ENCODE results near the gene NFKBIB.
"Not testable (repeated sequence)": the region's sequence is repeated elsewhere in the genome, so short reads cannot be mapped to it uniquely, and the experiment has no call there.

NFKBIB gene, protein sequence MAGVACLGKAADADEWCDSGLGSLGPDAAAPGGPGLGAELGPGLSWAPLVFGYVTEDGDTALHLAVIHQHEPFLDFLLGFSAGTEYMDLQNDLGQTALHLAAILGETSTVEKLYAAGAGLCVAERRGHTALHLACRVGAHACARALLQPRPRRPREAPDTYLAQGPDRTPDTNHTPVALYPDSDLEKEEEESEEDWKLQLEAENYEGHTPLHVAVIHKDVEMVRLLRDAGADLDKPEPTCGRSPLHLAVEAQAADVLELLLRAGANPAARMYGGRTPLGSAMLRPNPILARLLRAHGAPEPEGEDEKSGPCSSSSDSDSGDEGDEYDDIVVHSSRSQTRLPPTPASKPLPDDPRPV

GRCh38 chr19:38899447-38900201 lies at the start of gene NFKBIB, which contains the start of gene SIRT2:
TSS of gene NFKBIB (plus strand) at chr19:38899969. CDS start at chr19:38900033, 64 bp downstream.
TSS of gene SIRT2 (minus strand) at chr19:38899618. CDS start at chr19:38899521, 97 bp downstream.
- peak; percentile 97 for DNase-seq

- peak; percentile 100 for DNase-seq
Measured at GRCh38 chr19:38850436-38850975, 49.3 kb upstream of the NFKBIB start.

- DNase-seq: no peak
Measured at GRCh38 chr19:38850976-38851621, 48.7 kb upstream of the NFKBIB start.

DNA sequence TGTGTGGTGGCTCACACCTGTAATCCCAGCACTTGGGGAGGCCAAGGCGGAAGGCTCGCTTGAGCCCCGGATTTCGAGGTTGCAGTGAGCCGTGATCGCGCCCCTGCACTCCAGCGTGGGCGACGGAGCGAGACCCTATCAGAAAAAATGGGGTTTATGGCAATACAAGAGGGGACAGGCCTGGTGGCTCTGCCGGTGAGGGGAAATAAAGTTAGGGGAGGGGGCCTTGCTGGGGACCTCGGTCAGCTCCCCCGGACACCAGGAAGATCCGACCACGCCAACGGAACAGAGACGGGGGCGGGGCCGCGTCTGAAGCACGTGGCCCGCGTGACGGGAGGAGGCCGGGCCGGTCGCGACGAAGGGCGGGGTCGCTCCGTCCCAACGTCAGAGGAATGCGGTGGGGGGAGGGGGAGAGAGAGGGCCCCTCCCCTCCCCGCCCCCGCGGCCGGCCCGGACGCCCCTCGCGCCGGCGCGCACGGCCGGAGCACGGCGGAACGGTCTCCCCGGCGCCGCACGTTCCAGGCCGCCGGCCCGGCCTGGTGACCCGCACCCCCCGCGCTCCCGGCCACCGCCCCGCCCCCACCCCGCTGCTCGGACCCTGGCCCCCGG lies 48.0 kb upstream of the NFKBIB start:
- peak; percentile 77 for DNase-seq

DNA sequence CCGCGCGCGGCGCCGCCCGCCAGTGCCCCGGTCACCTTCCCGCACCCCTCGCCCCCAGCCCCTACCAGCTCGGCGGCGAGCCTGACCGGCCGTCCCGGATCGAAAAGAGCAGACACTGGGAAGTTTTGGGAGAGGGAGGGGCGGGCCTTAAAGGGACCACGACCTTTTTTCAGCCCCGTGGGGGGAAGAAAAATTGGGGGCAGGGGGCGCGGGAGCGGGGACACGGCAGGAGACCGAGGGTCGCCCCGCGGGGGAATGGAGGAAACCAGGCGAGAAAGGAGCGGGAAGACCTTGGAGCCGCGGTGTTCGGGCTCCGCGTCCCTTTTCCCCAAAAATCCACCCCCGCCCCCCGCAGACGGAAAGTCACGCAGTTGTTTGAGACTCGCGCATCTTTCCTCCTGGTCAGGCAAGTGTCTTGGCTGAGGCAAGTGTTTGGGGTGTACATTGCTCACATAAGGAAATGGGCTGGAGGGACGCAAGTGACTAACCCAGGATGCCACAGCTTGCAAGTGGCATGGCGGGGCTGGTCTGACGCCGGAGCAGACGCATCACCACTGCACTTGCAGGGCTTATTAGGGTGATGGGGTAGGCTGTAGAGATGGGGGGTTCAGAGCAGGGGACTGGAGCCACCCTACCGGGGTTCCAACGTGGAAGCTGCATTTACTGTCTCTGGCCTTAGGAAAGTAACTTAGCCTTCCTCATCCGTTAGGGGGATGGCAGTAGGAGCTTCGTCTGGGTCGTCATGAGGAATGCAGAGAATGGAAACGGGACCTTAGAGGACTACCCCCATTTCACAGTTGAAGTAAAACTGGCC lies 47.3 kb upstream of the NFKBIB start:
- no peak for DNase-seq

DNA sequence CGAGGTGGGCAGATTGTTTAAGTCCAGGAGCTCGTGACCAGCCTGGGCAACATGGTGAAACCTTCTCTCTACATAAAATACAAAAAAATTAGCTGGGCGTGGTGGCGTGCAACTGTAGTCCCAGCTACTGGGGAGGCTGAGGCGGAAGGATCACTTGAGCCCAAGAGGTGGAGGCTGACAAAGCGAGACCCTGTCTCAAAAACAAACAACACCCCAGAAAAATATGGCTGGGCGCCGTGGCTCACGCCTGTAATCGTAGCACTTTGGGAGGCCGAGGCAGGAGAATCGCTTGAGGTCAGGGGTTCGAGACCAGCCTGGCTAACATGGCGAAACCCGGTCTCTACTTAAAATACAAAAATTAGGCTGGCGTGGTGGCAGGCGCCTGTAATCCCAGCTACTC lies 46.6 kb upstream of the NFKBIB start:
- DNase-seq: no peak

DNA sequence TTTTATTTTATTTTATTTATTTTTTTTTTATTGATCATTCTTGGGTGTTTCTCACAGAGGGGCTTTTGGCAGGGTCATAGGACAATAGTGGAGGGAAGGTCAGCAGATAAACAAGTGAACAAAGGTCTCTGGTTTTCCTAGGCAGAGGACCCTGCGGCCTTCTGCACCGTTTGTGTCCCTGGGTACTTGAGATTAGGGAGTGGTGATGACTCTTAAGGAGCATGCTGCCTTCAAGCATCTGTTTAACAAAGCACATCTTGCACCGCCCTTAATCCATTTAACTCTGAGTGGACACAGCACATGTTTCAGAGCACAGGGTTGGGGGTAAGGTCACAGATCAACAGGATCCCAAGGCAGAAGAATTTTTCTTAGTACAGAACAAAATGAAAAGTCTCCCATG lies 44.8 kb upstream of the NFKBIB start:
- DNase-seq: not testable (repeated sequence)

- DNase-seq: not testable (repeated sequence)
Measured at GRCh38 chr19:38855751-38856150, 44.0 kb upstream of the NFKBIB start.

DNA sequence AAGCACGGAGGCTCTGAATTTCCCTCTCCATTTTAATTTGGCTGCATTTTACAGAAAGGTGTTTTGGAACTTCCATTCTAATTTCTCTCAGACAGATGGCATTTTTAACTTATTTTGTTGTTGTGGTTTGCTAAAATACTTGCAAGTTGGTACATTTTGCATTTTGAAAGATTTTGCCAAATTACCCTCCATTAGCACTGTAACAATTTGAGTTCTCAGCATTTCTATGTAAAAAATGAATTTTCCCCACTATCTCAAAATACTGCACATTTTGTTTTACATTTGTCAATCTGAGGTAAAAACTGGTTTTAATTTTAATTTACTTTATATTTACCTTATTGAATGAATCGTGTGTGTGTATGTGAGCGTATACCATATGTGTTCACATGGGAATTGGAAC lies 43.0 kb upstream of the NFKBIB start:
- DNase-seq: no peak

- DNase-seq: not testable (repeated sequence)
Measured at GRCh38 chr19:38859631-38860204, 40.1 kb upstream of the NFKBIB start.

- DNase-seq: no peak
Measured at GRCh38 chr19:38861368-38861767, 38.4 kb upstream of the NFKBIB start.

GRCh38 chr19:38862321-38863059 lies 37.3 kb upstream of the NFKBIB start:
- DNase-seq: peak; percentile 36

DNA sequence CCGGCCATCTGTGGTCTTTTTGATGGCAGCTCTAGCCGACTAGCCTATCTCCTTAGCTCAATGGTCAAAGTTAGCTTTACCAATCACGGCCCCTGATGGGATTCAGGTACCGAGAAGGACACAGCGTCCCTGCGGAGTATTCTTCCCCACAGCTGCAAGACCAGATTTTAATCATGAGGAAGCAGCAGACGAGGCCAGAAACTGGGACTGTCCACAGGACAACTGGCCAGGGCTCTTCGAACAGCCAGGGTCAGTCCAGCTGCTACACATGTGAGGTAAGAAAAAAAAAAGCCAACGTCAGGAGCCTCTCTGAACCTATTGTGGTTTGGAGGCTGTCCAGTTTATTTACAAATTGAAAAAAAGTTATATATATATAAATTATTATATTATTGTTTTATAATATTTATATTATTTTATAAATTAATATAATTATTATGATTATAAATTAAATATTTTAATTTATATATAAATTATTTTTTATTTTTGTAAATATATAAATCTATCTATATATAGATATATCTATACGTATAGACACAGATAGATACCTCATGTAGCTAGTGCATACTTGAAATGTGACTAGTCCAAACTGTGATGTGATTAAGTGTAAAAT lies 32.5 kb upstream of the NFKBIB start:
- no peak for DNase-seq

- no peak for DNase-seq
Measured at GRCh38 chr19:38868551-38868950, 31.2 kb upstream of the NFKBIB start.

DNA sequence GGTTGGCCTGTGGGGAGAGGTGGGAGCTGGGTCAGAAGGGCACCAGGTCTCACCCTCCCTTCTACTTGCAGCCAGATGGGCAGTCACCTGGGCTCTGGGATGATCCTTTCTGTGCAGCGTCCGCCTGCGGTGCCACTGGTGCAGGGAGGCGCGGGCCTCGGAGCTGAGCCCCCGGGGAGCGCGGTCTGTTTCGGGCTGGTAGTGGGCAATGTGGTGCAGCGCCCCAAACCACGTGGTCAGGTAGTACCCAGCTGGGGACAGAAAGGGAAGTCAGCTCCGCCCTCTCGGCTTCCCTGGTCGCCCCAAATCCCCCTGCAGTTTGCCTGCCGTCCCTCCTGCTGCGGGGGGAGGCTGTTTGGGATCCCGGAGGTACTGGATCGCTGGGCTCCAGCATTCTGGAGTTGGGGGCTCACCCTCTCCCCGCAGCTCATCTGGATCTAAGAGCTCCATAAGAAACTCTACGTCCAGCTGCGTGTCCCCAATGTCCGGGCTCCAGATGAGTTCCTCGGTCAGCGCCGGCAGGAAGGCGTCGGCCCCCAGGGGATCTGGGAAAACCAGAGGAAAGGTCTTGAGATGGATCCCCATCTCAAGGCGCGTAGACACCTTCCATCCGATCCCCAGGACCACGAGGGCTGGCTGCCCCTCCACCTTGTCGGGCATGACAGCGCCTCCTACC lies 30.5 kb upstream of the NFKBIB start:
- no peak for DNase-seq

DNA sequence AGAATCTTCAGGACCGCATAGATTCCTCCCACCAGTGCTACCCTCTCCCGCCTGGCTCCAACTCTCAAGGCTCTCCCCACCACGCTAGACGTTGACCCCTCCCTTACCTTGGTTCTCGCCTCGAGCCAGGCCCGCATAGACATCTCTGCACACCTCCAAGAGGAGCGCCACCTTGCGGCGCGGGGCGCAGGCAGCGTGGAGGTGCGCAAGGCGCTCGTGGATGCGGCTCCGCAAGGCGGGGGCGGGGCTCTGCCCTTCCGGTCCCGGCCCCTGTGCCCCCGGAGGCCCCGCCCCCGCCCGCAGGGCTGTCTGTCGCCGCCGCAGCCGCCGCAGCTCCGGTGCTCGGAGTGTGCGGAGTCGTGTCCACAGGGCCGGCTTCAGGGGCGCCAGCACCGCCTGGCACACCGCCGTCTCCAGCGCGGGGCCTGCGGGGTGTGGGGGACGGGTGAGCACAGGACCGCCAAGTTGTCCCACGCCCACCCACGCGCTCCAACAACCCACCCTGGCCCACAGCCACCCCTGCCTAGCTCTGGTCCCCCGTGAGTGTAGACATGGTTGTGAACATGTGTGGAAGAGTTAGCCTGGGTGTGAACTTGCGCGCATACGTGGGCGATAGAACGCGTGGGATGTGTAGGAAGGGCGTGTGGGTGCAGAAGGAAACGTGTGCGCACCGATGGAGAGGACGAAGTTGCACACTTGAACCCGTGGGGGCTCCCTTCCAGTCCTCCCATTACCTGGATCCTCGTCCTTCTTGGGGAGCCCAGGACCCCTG lies 29.7 kb upstream of the NFKBIB start:
- DNase-seq: no peak

GRCh38 chr19:38870612-38871011 lies 29.2 kb upstream of the NFKBIB start:
- no peak for DNase-seq

- DNase-seq: not testable (repeated sequence)
Measured at GRCh38 chr19:38873400-38873799, 26.4 kb upstream of the NFKBIB start.

All from KG1 (cell line).